ENCODE measurements around the gene CIB4. TPM values are rescaled to one million over a fixed set of nuclear protein-coding genes. Genes with fewer than 3 reads are reported as not detected.
A peak's percentile ranks its signal among the peaks of the same experiment; 100 is the strongest.

Gene CIB4
- total and polyA plus RNA-seq, 4 donors, result 1.3 TPM; not detected in 3

GRCh38 chr2:26606847-26607190, 34.3 kb downstream of the CIB4 start:
- H3K27ac ChIP-seq (ENCODE audit: low read depth in 1 of 2, low read length in 1 of 2), result peak overlapping the region in 1 of 2 donors; percentile 21
- no peaks in the 10 kb centered on the region for H3K9me3 ChIP-seq (ENCODE audit: control insufficient read depth in 4 of 4, insufficient read depth in 3 of 4, low read length in 3 of 4)
- TF ChIP-seq CTCF (IDR thresholded peaks at IDR 0.05; ENCODE audit: control extremely low read depth, extremely low read depth), result no peak
- no peak overlapping the region for H3K4me3 ChIP-seq
- ATAC-seq (ENCODE audit: insufficient read depth, low FRiP score) (no peak), DNase-seq (peak in 2 of 3 donors; percentile 54 to 67)
- peaks cover 0 to 55% (median 43%) of the 10 kb centered on the region in 5 donors for H3K4me1 ChIP-seq (ENCODE audit: control insufficient read depth in 5 of 5, insufficient read depth in 5 of 5, low read length in 5 of 5)
- H3K9ac ChIP-seq (ENCODE audit: insufficient read depth in 1 of 2, low read length in 2 of 2), result no peak overlapping the region
- H3K27me3 ChIP-seq (ENCODE audit: control insufficient read depth in 3 of 3, insufficient read depth in 3 of 3, low read length in 2 of 3), result no peaks in the 10 kb centered on the region
- 72 to 86% methylated on average over 5 of the region's 5 CpGs for WGBS, 2 donors
- no peaks in the 10 kb centered on the region for H3K36me3 ChIP-seq (ENCODE audit: control insufficient read depth in 4 of 4, insufficient read depth in 4 of 4, low read length in 4 of 4)

- 73 to 75% methylated on average over 18 of the region's 18 CpGs for WGBS, 2 donors
- ATAC-seq (ENCODE audit: insufficient read depth, low FRiP score) (no peak), DNase-seq (peak; percentile 64 to 84 (median 78))
- no peak for TF ChIP-seq CTCF (IDR thresholded peaks at IDR 0.05; ENCODE audit: control extremely low read depth, extremely low read depth)
- no peak overlapping the region for H3K9ac ChIP-seq (ENCODE audit: insufficient read depth in 1 of 2, low read length in 2 of 2)
- peak overlapping the region in 1 of 2 donors; percentile 2 for H3K27ac ChIP-seq (ENCODE audit: low read depth in 1 of 2, low read length in 1 of 2)
- H3K4me3 ChIP-seq, result no peak overlapping the region
- no peaks in the 10 kb centered on the region for H3K36me3 ChIP-seq (ENCODE audit: control insufficient read depth in 4 of 4, insufficient read depth in 4 of 4, low read length in 4 of 4)
- peaks cover 0 to 49% (median 41%) of the 10 kb centered on the region in 5 donors for H3K4me1 ChIP-seq (ENCODE audit: control insufficient read depth in 5 of 5, insufficient read depth in 5 of 5, low read length in 5 of 5)
- no peaks in the 10 kb centered on the region for H3K9me3 ChIP-seq (ENCODE audit: control insufficient read depth in 4 of 4, insufficient read depth in 3 of 4, low read length in 3 of 4)
- no peaks in the 10 kb centered on the region for H3K27me3 ChIP-seq (ENCODE audit: control insufficient read depth in 3 of 3, insufficient read depth in 3 of 3, low read length in 2 of 3)
These were observed 34.9 kb downstream of the CIB4 start for GRCh38 chr2:26605999-26606846.

- peak; percentile 86 for TF ChIP-seq CTCF (IDR thresholded peaks at IDR 0.05; ENCODE audit: control extremely low read depth, extremely low read depth)
- Histone ChIP-seq H3K9me3 (ENCODE audit: control insufficient read depth in 4 of 4, insufficient read depth in 3 of 4, low read length in 3 of 4) (no peaks in the 10 kb centered on the region), H3K4me1 (ENCODE audit: control insufficient read depth in 5 of 5, insufficient read depth in 5 of 5, low read length in 5 of 5) (peaks cover 0 to 40% (median 33%) of the 10 kb centered on the region in 5 donors), H3K27ac (ENCODE audit: low read depth in 1 of 2, low read length in 1 of 2) (no peak overlapping the region), H3K9ac (ENCODE audit: insufficient read depth in 1 of 2, low read length in 2 of 2) (peak overlapping the region in 1 of 2 donors; percentile 17), H3K36me3 (ENCODE audit: control insufficient read depth in 4 of 4, insufficient read depth in 4 of 4, low read length in 4 of 4) (no peaks in the 10 kb centered on the region), H3K27me3 (ENCODE audit: control insufficient read depth in 3 of 3, insufficient read depth in 3 of 3, low read length in 2 of 3) (no peaks in the 10 kb centered on the region), H3K4me3 (no peak overlapping the region)
- DNase-seq (peak; percentile 61 to 82 (median 78)), ATAC-seq (ENCODE audit: insufficient read depth, low FRiP score) (no peak)
- 28 to 33% methylated on average over 13 of the region's 13 CpGs for WGBS, 2 donors
These were observed 35.8 kb downstream of the CIB4 start for GRCh38 chr2:26605195-26605998.
